HPDE6-E6E7 (cell line): ENCODE data around the gene NRG4.
"Not testable (repeated sequence)": the region's sequence is repeated elsewhere in the genome, so short reads cannot be mapped to it uniquely, and the experiment has no call there.

Experiments
- DNase-seq: peaks from one replicate; pipeline ENCODE4 v3.0.0; 2011; ENCODE audit warnings: missing footprints; ENCODE audit errors: extremely low spot score

NRG4 gene

DNA sequence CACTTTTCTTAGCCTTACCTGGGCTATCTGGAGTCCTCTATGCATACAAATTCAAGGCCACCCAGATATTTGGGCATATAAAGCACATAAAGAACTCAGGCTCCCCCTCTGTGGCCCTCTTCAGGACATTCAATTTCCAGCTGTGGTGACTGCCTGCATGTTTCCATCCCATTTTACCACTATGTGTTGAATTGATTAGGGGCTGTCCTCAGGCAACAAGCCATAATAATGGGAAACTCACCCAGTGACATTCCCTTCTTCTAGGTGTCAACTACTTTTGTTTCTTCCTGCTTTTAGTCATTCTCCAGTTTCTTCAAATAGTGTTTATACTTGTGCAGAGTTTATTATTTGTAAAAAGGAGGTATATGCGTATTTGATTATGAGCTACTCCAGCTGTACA lies 18.0 kb downstream of the NRG4 start:
- no peak for DNase-seq

DNA sequence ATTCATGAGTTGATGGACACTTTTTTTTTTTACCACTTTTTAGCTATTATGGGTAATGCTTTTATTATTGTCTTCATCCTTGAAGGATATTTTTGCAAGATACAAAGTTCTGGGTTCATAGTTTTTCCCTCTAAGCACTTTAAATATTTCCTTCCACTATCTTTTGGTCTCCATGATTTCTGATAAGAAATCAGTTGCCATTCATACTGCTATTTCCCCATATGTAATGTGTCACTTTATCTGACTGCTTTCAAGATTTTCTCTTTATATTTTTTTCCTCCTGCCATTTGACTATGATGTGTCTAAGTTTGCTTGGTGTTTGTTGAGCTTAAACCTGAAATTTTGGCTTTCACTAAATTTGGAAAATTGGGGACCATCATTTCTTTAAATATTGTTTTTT lies 19.3 kb downstream of the NRG4 start:
- no peak for DNase-seq

DNA sequence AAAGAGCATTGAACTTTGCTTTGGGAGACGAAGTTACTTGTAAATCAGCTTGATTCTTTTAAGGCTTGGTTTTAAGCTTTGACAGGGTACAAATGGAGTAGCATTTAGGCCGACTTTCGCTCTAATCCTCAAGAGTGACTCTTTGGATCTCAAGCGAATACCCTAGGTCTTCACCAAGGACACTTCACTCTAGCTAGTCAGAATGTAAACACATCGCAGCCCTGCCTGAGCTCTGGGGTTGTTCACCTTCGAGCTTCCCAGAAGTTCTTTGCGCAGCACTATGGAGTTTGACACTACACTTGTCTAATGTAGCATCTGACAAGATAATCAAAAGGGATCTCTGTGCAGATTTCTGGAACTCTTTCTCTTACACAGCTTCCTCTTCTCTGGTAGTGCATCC lies 22.3 kb downstream of the NRG4 start:
- DNase-seq: no peak

DNA sequence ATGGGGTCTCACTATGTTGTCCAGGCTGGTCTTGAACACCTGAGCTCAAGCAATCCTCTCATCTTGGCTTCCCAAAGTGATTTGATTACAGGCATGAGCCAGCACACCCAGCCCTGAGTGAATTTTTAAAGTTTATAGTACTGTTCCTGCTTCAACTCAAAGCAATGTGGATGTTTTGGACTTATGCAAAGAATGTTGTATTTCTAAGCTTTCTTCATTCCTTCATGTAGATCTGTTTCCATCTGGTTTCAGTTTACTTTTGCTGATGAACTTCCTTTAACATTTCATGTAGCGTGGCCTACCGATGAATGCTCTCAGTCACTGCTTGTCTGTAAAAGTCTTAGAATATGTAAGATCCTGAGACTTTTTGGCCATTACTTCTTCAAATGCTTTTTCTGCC lies 23.2 kb downstream of the NRG4 start:
- DNase-seq: no peak

DNA sequence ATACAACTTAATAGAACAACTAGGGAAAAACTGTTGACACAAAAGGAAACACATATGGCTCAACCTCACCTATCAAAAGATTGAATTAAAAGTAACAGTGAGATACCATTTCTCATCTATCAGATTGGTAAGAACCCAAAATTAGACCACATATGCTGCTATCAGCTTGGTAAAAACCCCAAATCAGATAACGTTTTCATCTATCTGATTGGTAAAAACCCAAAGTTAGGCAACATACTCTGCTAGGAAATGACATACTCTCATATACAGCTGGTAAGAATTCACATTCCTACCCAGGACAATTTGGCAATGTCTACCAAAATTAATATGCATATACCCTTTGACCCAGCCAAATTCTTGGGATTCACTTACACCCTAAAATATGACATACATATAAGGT lies 26.3 kb downstream of the NRG4 start:
- DNase-seq: no peak

DNA sequence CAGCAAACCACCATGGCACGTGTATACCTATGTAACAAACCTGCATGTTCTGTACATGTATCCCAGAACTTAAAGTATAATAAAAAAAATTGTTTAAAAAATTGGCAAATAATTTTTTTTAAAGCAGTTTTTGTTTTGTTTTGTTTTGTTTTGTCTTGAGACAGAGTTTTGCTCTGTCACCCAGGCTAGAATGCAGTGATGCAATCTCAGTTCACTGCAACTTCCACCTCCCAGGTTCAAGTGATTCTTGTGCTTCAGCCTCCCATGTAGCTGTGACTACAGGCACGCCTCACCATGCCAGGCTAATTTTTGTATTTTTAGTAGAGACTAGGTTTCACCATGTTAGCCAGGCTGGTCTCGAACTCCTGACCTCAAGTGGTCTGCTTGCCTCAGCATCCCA lies 27.5 kb downstream of the NRG4 start:
- DNase-seq: not testable (repeated sequence)

DNA sequence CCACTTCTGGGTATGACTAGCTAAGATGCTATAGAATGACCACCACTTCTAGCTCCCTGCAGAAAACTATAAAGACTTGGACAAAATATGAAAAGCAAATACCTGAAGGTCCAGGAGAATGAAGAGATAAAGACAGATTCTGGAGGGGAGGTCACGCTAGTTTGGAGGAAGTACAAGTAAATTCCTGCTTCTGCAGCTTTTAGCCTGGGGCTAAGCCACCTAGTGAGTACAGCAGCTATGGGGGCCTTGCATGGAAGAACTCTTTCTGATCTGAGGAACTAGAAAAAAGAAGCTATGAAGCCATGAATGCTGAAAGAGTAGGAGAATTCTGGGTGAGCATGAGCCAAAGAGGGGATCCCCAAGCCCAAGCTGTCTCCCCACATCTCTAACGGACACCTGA lies 29.8 kb downstream of the NRG4 start:
- DNase-seq: no peak

DNA sequence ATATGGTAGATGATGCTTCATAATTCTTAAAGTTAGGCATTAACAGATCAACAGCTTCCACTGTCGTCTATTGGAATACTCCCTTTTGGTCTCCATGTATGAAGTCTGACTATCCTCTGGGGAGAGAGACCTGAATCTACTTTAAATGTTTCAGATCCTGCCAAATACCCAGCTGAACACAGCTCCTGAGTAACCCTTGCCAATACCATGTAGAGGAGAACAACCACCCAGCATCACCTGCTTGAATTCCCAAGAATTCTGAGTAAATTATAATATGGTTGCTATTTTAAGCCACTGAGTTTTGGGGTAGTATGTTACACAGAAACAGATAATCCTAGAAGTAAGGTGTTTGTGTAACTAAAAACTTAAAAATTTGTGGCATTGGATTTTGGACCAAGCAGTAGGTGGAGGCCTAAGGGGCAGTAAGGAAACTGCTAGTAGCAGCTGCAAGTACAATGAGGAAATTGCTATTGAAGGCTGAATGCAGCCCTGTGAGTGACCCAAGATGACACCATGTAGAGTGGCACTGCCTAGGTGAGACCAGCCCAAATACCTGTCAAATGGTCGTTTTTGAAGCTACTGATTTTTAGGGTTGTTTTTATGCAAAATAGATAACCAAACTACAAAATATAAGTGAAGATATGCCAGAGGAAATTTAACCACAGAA lies 30.9 kb downstream of the NRG4 start:
- DNase-seq: no peak

DNA sequence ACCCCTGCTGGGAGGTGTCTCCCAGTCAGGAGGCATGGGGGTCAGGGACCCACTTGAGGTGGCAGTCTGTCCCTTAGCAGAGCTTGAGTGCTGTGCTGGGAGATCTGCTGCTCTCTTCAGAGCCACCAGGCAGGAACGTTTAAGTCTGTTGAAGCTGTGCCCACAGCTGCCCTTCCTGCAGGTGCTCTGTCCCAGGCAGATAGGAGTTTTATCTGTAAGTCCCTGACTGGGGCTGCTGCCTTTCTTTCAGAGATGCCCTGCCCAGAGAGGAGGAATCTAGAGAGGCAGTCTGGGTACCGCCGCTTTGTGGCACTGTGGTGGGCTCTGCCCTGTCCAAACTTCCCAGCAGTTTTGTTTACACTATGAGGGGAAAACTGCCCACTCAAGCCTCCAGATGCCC lies 35.5 kb downstream of the NRG4 start:
- not testable (repeated sequence) for DNase-seq

DNA sequence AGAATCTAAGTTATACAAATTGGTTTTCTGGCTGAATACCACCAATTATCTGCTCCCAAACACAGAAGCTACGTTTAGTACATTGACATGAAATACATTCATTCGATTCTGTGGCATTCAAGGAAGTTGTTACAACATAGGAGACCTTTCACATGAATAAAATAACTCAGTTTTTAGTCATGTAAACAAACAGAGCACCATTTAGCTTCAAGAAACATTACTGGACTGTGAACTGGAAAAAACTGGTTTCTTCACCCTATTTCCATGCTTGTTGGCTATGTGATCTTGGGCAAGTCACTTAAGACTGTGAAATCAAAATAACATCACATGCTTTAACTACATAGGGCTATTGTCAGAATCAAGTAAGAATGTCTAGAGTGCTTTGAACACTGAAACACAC lies 46.2 kb downstream of the NRG4 start:
- no peak for DNase-seq

DNA sequence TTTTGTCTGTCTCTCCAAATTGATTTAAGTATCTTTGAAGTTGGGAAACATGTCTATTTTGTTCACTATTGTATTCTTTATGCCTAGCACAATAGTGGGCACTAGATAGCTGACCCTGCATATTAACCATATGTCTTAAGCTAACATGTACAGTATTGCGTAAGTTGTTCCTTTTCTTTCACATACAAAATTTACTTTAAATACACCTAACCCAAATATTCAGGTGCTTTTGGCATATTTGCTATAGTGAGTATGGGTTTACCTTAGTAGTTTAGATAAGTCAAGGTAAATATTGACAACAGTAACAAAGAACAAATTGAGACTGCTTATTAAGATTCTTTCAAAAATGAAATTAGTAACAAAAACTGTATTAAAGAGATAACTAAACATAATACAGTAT lies 50.9 kb downstream of the NRG4 start:
- DNase-seq: no peak

DNA sequence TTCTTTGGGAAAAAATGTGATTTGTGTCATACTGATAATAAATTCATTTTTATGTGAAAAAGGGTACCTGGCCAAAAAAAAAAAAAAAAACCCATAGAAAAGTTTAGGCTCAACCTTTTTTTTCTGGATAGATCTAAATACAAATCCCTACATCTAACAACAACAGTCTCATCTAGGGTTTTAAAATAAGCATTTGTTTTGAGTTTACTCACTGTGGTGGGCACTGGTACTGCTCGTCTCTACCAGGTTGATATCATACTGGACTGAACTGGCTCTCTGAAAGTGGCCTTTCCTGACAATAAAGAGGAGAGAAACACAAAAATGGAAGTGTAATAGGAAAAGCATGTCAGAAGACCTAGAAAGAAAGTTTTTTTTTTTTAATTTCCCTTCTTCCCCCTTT lies 56.5 kb downstream of the NRG4 start:
- no peak for DNase-seq

DNA sequence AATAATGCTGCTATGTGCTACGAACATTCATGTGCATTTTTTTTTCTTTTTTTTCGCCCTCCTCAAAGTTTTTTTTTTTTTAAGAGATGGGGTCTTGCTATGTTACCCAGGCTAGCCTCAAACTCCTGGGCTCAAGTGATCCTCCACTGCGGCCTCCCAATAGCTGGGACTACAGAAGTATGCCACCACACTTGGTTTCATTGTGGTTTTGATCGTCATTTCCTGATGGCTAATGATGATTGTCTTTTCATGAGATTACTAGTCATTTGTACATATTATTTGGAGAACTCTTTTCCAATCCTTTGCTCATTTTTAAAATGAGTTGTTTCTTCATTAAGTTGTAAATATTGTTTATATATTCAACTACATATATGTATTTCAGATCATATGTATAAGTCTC lies 59.7 kb downstream of the NRG4 start:
- DNase-seq: no peak

DNA sequence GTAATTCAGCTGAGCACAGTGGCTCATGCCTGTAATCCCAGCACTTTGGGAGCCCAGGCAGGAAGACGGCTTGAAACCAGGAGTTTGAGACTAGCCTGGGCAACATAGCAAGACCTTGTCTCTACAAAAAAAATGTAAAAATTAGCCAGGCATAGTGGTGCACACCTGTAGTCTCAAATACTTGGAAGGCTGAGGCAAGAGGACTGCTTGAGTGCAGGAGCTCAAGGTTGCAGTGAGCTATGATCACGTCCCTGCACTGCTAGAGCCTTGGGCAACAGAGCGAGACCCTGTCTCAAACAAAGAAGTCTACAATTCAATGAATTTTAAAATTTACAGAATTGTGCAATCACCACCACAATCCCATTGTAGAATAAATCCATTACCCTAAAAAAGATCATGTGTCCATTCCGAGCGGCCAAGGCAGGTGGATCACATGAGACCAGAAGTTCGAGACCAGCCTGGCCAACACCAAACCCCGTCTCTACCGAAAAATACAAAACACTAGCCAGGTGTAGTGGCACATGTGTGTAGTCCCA lies 63.4 kb downstream of the NRG4 start:
- no peak for DNase-seq

DNA sequence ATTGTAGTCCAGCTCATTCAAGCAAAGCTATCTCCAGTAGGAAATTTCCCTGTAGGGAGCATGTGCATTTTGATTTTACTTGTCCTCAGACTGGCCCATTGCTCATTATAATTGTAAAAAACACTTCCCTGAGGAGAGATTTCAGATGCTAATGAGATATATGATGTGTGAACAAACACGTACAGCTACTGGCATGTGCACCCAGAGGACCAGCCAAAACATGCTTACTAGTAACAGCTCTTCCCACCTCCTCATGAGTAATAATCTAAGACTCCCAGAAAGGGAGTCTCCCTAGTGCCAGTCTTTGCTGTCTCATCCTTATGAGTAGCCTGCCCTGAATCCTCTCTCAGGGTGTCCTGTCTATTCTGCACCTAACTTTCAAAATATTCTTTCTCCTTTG lies 65.1 kb downstream of the NRG4 start:
- peak; percentile 75 for DNase-seq

DNA sequence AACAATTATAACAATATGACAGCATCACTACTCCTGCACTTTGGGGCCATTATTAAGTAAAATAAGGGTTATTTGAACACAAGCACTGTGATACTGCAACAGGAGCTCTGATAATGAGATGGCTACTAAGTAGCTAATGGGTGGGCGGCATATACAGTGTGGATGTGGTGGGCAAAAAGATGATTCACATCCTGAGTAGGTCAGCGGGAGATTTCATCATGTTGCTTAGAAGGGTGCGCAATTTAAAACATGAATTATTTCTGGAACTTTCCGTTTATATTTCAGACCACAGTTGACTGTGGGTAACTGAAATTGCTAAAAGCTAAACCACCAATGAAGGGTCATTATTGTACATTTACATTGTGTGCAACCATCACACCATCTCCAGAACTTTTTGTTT lies 66.3 kb downstream of the NRG4 start:
- DNase-seq: no peak

DNA sequence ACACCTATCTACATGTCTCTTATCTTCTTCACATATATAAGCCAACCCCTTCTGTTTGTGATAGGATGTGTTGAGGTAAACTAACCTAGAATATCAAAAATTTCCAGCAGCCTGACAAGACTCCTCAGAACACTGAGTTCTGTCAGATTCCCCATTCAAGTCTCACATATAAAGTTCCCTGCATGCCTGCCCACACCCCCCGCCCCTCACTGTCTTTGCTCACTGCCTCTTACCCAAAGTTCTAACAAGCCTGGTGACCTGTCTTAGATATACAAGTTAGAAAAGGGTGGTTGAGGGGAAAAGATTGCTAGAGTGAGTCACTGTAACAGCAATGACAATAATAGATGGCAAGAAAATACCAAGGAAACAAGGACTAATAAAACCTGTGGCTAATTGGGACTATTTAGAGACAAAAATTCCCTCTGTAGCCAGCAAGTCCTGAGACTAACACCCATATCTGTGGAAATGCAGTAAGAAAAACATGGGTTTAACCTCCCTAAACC lies 68.5 kb downstream of the NRG4 start:
- no peak for DNase-seq

DNA sequence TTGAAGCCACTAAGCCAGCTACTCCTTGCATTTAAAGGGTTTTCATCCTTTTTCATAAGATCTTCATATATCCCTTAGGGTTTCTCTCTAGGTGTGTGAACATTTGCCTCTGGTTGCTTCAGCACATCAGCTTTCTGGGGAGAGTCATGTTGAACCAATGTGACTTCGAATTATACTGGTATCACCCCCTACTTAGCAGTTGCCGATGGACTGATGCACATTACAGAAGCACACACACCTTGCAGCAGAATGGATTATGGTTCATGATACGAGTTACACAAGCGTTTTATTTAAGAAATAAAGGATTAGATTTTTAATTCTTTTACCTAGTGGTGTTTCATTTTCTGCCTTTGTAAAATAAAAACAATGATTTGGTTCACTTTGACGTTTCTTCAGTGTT lies 69.0 kb downstream of the NRG4 start:
- DNase-seq: no peak

DNA sequence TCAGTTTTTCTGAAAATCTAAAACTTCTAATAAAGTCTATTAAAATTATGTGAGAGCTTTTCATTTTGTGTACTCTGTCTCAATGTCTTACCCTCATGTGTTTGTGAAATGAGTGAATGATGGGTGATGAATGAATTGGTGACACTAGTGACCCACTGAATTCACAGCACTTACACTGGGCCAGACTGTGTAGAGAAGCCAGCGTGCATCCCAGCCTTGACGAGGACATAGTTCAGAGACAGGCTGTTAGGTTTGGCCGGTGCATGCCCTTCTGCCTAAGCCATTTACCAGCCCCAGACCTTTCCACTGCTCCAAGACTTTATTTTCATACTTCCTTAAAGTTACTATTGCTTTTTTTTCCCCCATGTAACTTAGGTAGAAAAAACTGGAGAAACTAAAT lies 69.8 kb downstream of the NRG4 start:
- DNase-seq: no peak

DNA sequence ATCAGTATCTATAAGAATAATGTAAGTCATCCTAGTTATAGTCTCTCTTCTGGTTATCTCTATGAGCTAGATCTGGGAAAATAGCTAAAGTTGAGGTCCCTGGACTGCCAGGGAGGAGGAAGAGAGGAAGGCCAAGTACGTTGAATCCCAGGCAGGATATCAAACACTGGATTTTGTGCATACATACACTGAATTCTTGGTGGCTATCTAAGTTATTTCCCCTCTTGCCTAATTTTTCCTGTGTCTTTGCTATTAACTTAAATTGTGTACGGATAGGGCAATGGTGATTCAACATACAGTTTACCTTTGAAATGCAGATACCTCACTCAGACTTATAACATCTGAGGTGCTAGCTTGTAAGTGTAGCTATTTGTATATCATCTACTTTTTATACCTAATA lies 81.4 kb downstream of the NRG4 start:
- DNase-seq: no peak

DNA sequence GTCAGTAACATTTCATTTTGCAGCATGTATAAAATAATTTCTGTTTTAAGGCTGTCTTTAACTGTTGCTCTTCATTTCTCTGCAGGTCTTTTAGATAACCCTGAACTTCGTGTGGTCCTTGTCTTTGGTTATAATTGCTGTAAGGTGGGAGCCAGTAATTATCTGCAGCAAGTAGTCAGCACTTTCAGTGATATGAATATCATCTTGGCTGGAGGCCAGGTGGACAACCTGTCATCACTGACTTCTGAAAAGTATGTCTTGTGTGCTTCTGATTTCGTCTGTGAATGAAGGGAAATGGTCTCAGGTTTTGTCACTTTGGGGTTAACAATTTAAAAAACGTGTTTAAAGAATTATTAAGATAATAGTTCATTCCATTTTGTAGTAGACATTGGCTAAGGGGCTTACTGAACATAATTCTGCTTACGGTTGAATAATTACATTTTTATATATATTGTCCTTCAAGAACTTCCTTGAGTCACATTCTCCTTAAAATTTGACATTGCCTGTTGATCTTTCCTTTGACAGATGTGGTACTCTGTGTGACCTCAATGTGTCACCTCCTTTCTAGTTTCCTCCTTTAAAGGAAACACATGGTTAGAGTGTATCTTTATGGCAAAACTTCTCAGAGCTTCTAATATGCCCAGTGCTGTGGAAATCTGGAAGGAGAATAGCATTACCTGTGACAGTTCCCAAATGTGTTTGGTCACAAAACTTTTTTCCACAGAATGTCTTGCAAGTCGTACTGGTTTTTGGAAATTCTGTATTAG lies 82.2 kb downstream of the NRG4 start:
- DNase-seq: no peak

DNA sequence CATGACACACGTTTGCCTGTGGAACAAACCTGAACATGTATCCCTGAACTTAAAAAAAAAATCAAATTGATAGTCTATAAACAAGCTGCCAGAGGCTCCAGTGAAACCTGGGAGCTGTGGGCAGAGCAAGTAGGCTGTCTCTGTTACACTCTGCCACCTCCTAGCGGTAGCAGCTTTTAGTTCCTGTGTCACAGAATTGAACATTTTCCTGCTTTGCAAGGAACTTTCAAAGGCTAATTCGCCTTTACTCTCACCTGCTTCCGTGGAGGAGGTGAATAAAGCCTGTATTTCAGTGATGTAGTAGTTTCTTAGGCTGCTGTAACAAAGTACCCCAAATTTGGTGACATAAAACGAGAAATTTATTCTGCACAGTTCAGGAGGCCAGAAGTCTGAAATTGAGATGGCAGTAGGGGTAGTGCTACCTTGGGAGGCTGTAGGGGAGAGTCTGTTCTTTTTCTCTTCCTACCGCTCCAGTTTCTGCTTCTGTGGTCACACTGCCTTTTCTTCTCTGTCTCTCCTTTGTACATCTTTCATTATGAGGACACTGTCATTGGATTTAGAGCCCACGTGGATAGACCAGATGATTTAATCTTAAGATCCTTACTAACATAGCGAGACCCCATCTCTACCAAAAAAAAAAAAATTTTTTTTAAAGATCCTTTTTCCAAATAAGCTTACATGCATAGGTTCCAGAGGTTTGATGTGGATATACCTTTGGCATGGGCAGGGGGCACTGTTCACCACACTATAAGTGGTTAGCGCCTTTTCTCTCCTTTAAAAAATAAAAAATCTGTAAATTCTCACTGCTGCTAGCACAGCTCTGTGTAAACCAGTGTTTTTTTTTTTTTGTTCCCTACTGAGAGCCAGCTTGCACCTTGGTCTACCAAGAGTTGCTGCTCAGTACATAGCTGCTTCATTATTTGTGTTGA lies 83.3 kb downstream of the NRG4 start:
- no peak for DNase-seq
